OCI-LY3 (cell line): ENCODE measurements around the gene TAF10.

Experiments used
- EZH2phosphoT487 ChIP-seq: fragments of 200-600 bp; shearing (Covaris generic); IDR thresholded peaks from 2 replicates; pipeline ENCODE4 v1.6.1; 2018; ENCODE audit warnings: antibody characterized with exemption, mixed run types, low read depth
- TF ChIP-seq, protein P1 (sequence below): fragments of 200-600, 300-600 bp; sonication (generic); IDR thresholded peaks from 2 replicates; pipeline ENCODE4 v1.5.1; 2014; ENCODE audit warnings: antibody characterized with exemption, low read length, low read depth

DNA sequence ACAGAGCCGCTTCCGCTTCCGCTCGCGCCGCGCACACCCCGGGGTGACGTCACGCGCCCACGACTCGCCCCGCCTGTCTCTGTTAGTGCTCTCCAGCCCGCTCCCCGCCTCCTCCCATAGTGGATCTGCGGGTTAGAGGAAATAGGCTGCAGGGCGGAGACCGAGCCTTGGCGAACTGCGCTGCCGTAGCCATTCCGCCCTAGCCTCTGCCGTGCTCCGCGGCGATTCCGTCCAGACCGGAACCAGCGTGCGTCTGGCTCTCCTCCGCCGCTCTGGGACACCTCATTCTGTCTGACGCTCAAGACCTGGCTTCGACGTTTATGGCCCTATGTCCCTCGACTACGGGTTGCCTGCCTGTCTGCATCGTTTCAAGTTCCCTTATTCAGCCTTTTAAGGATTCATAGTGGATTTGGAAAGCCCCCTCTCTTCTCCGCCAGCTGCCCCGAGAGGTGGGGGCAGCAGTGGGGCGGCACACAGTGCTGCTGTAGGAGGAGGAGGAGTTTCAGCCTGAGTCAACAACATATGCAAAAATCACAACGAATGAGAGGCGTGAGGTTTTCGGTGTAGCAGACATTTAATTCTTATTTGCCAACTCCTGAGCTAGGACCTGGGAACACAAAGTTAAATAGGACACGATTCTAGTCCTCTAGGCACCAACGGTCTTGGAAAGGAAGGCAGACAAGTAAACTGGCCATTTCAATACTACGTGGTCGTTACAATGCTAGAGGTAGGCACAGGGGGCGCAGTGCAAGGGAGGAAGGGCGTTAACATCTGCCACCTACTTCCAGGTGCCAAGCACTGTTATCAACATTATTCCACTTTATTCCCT, at the start of gene TAF10:
- TF ChIP-seq, protein P1, sequence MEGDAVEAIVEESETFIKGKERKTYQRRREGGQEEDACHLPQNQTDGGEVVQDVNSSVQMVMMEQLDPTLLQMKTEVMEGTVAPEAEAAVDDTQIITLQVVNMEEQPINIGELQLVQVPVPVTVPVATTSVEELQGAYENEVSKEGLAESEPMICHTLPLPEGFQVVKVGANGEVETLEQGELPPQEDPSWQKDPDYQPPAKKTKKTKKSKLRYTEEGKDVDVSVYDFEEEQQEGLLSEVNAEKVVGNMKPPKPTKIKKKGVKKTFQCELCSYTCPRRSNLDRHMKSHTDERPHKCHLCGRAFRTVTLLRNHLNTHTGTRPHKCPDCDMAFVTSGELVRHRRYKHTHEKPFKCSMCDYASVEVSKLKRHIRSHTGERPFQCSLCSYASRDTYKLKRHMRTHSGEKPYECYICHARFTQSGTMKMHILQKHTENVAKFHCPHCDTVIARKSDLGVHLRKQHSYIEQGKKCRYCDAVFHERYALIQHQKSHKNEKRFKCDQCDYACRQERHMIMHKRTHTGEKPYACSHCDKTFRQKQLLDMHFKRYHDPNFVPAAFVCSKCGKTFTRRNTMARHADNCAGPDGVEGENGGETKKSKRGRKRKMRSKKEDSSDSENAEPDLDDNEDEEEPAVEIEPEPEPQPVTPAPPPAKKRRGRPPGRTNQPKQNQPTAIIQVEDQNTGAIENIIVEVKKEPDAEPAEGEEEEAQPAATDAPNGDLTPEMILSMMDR: peak; percentile 62
- TF ChIP-seq EZH2phosphoT487: no peak
